ENCODE data around the gene NCOA3.

GRCh38 chr20:47678536-47678935, 176.8 kb downstream of the NCOA3 start:
- no peak for TF ChIP-seq EZH2phosphoT487 (IDR thresholded peaks at IDR 0.05; ENCODE audit: borderline replicate concordance, low read length)
- TF ChIP-seq CTCF (conservative IDR thresholded peaks at IDR 0.05; ENCODE audit: low read depth, low read length), result no peak
- no peak for TF ChIP-seq EZH2 (IDR thresholded peaks at IDR 0.05; ENCODE audit: low read length, unreplicated experiment)
